GM12874 (cell line): Measurements from ENCODE around the gene ABHD10.

Experiments used
- TF ChIP-seq, protein P1 (sequence below): IDR thresholded peaks from 2 replicates; pipeline ENCODE4 v1.5.1; 2011; ENCODE audit warnings: low read depth, mild to moderate bottlenecking, control low read depth, low read length, moderate library complexity; ENCODE audit not compliant: insufficient read depth

ABHD10 gene

GRCh38 chr3:112002096-112002971 lies 23.5 kb downstream of the ABHD10 start:
- TF ChIP-seq, protein P1, sequence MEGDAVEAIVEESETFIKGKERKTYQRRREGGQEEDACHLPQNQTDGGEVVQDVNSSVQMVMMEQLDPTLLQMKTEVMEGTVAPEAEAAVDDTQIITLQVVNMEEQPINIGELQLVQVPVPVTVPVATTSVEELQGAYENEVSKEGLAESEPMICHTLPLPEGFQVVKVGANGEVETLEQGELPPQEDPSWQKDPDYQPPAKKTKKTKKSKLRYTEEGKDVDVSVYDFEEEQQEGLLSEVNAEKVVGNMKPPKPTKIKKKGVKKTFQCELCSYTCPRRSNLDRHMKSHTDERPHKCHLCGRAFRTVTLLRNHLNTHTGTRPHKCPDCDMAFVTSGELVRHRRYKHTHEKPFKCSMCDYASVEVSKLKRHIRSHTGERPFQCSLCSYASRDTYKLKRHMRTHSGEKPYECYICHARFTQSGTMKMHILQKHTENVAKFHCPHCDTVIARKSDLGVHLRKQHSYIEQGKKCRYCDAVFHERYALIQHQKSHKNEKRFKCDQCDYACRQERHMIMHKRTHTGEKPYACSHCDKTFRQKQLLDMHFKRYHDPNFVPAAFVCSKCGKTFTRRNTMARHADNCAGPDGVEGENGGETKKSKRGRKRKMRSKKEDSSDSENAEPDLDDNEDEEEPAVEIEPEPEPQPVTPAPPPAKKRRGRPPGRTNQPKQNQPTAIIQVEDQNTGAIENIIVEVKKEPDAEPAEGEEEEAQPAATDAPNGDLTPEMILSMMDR, result no peak

DNA sequence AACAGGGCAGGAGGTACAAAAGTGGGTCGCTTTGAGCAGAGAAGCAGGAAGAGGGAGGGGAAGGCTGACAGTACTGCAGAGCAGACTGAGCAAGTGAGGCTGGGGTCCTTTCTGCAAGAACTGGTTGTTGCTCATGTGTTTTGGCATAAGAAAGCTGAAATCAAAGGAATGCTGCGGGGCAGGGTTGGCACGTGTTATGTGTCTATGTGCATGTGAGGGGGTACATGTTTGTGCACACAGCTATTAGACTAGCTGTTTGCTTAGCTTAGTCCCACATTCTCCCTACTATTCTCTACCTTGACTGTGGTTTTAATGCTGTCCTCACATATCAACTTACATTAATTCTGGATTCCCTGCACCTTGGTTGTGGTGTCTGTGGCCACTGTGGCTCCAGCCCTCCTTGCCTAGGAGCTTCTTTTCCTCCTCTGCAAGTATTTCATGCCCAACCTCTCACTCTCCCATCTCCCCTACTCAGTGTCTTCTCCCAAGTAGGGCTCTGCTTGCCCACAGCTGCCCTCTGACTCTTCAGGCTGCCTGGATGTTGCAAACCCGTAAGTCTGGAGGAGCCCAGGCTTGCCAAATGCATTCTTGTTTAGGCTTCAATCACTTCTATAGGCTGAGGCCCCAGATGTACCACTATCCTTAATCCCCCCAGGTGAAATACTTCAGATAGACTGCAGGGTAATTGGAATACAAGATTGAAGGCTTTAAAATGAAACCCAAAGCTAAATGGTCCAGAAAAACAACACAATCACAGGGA lies 24.7 kb downstream of the ABHD10 start:
- TF ChIP-seq, protein P1, result no peak

- TF ChIP-seq, protein P1, result no peak
Observed at GRCh38 chr3:112004187-112004586, 25.4 kb downstream of the ABHD10 start.

DNA sequence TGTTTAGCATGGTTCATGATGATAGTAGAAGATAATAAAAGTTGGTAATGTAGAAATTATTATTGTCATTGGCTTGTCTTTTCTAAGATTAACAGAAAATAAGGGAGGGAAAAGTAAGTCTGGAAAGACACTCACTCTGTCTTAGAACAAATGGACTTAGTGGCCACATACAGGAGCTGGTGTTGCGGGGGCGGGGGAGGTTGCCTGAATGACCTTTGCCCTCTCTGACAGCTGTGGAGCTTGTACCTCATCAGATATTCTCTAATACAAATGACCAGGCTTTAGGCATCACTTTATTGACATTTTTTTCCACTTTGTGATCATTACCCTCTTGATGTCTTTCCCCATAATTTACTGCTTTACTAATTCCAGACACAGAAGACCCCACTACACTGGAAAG lies 25.8 kb downstream of the ABHD10 start:
- TF ChIP-seq, protein P1, result no peak

GRCh38 chr3:112005091-112005672 lies 26.4 kb downstream of the ABHD10 start:
- TF ChIP-seq, protein P1, result no peak

GRCh38 chr3:112007633-112008032 lies 28.8 kb downstream of the ABHD10 start:
- TF ChIP-seq, protein P1, result no peak

DNA sequence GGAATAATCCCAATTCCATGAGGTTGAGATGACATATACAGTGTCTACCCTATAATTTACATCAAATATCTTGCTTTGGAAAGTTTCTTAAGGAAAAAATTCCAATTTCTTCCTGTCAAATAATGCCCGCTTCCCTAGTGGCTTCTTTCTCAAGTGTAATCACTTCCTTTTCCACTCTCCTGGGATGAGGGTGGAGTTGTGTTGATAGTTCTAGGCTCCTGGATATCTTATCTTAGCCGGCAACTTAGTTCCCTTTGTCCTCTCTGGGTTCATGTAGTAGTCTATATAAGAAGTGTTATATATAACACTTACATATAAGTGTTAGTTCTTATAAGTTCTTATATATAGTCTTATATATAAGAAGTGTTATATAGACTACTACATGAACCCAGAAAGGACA lies 30.8 kb downstream of the ABHD10 start:
- TF ChIP-seq, protein P1, result no peak
